ENCODE results near the gene SYT15. TPM values are rescaled to one million over a fixed set of nuclear protein-coding genes. Genes with fewer than 3 reads are reported as not detected.

SYT15 gene
- total and polyA plus RNA-seq, 2 of the 13 experiments (the other 11 are each of a cell fraction or from before 2014, with no cell fraction given): 0.24 to 0.38 TPM

- no peak for FAIRE-seq
- H3K27ac ChIP-seq (ENCODE audit: extremely low read length, insufficient read depth, low read length): no peak overlapping the region
- ChIA-PET CTCF (ENCODE audit: low intra/inter-chr PET ratio, low total read pairs) (no interaction called here), POLR2A (no interaction called here)
- DNase-seq (ENCODE audit: low spot score): no peak
- H3K79me2 ChIP-seq (ENCODE audit: insufficient read depth, low read length): no peaks in the 10 kb centered on the region
- no peak overlapping the region for H2AFZ ChIP-seq (ENCODE audit: low read length)
- no peak for ATAC-seq
- BruUV-seq (replicated peaks): no TSS peak
- no peaks in the 10 kb centered on the region for H4K20me1 ChIP-seq (ENCODE audit: insufficient read depth, low read length)
- intact Hi-C loops (cut with micrococcal nuclease; ENCODE audit: unreplicated experiment) (no loop called here), in situ Hi-C loops (cut with HindIII; ENCODE audit: extremely low pct_ligation_motif_present, low pct_unique_long_range_greater_than_20kb) (no loop called here)
- H3K4me3 ChIP-seq (replicated peaks in 1 of 3; ENCODE audit: insufficient read depth in 1 of 3, low read depth in 2 of 3, low read length in 3 of 3): no peak overlapping the region
- no peak overlapping the region for H3K4me2 ChIP-seq (ENCODE audit: low read depth, low read length)
- no peaks in the 10 kb centered on the region for H3K4me1 ChIP-seq (ENCODE audit: insufficient read depth, low read length)
- whole genome bisulfite sequencing (ENCODE audit: low lambda C conversion rate): 18% methylated on average over 5 of the region's 5 CpGs
- H3K9ac ChIP-seq (ENCODE audit: insufficient read depth, low read depth, low read length): no peak overlapping the region
- H3K27me3 ChIP-seq (ENCODE audit: control insufficient read depth in 1 of 2, insufficient read depth in 2 of 2, low read length in 2 of 2): peaks cover 11 to 48% of the 10 kb centered on the region in 2 experiments
- H3K36me3 ChIP-seq (replicated peaks in 1 of 2; ENCODE audit: control insufficient read depth in 1 of 2, insufficient read depth in 2 of 2, low read length in 2 of 2): no peaks in the 10 kb centered on the region
- H3K9me3 ChIP-seq (ENCODE audit: low read length): no peaks in the 10 kb centered on the region
- TF ChIP-seq XRCC5 (optimal IDR thresholded peaks at IDR 0.05; ENCODE audit: low read length) (no peak), NFYB (CRISPR knock-in tag; IDR thresholded peaks at IDR 0.05) (no peak), ZNF343 (CRISPR knock-in tag; IDR thresholded peaks at IDR 0.05) (no peak), BRD4 (CRISPR knock-in tag; IDR thresholded peaks at IDR 0.05) (no peak), BHLHE40 (IDR thresholded peaks at IDR 0.05; ENCODE audit: low read length) (no peak), ZNF800 (CRISPR knock-in tag; IDR thresholded peaks at IDR 0.05) (no peak), ZNF281 (CRISPR knock-in tag; IDR thresholded peaks at IDR 0.05; ENCODE audit: borderline replicate concordance) (no peak), ARNTL (CRISPR knock-in tag; IDR thresholded peaks at IDR 0.05) (no peak), ZNF646 (CRISPR knock-in tag; IDR thresholded peaks at IDR 0.05) (no peak), FOXP4 (CRISPR knock-in tag; IDR thresholded peaks at IDR 0.05) (no peak)
Observed at GRCh38 chr10:46545861-46546590, 32.9 kb upstream of the SYT15 start.
